ENCODE data around the gene NR2E3. TPM values are rescaled to one million over a fixed set of nuclear protein-coding genes. Genes with fewer than 3 reads are reported as not detected.

The NR2E3 gene
- total RNA-seq, 1 experiment from 2014 or later: 0.31 TPM

GRCh38 chr15:71786673-71787072 lies 23.7 kb upstream of the NR2E3 start:
- no peak for DNase-seq
- no peaks in the 10 kb centered on the region; a peak in 1 of 7 replicates for H3K36me3 Mint-ChIP-seq (ENCODE audit: insufficient read depth in 1 of 3, low read depth in 3 of 3)
- Histone ChIP-seq H2BK12ac (ENCODE audit: insufficient read length, low read depth, low read length) (no peak overlapping the region), H2AK5ac (ENCODE audit: insufficient read length, low read length) (no peak overlapping the region), H3K56ac (ENCODE audit: insufficient read length, low read depth, low read length) (no peak overlapping the region), H2AFZ (ENCODE audit: low read length) (no peak overlapping the region), H3K4ac (ENCODE audit: low read depth, low read length) (no peak overlapping the region), H2BK20ac (ENCODE audit: low read depth, low read length, poor library complexity, severe bottlenecking) (no peak overlapping the region), H3K4me1 (ENCODE audit: insufficient read depth, low read length) (no peaks in the 10 kb centered on the region), H2BK15ac (ENCODE audit: low read depth, low read length) (no peak overlapping the region), H3K14ac (ENCODE audit: insufficient read depth, low read length) (no peak overlapping the region), H4K91ac (ENCODE audit: insufficient read length, low read depth, low read length) (no peak overlapping the region), H3K9ac (ENCODE audit: extremely low read depth, insufficient read length, low read length) (no peak overlapping the region), H3K9me3 (ENCODE audit: control insufficient read depth, low read depth, low read length) (no peaks in the 10 kb centered on the region), H4K8ac (replicated peaks; ENCODE audit: insufficient read length, low read depth, low read length) (no peak overlapping the region), H3K79me2 (ENCODE audit: insufficient read depth, low read length) (no peaks in the 10 kb centered on the region; the same call in 1 of the 2 replicates), H3K27ac (ENCODE audit: insufficient read length, low read depth, low read length) (no peak overlapping the region), H3K23me2 (ENCODE audit: insufficient read length, low read depth, low read length, poor library complexity, severe bottlenecking) (no peaks in the 10 kb centered on the region), H3K23ac (ENCODE audit: insufficient read length, low read depth, low read length) (no peak overlapping the region), H3K27me3 (ENCODE audit: insufficient read depth, low read length) (no peaks in the 10 kb centered on the region), H3K18ac (ENCODE audit: insufficient read length, low read depth, low read length) (no peak overlapping the region), H2BK5ac (ENCODE audit: insufficient read length, low read length) (no peak overlapping the region), H4K20me1 (ENCODE audit: control insufficient read depth, insufficient read depth, insufficient read length) (no peaks in the 10 kb centered on the region), H3K79me1 (ENCODE audit: insufficient read depth, low read depth, low read length, poor library complexity, severe bottlenecking) (no peaks in the 10 kb centered on the region), H3T11ph (ENCODE audit: low read length) (no peak overlapping the region), H4K5ac (ENCODE audit: insufficient read length, low read depth, low read length) (no peak overlapping the region), H3K4me2 (ENCODE audit: insufficient read depth, insufficient read length, low read length) (no peak overlapping the region), H2BK120ac (ENCODE audit: low read depth, low read length, poor library complexity, severe bottlenecking) (no peak overlapping the region)
- H3K4me1 Mint-ChIP-seq: no peaks in the 10 kb centered on the region
- WGBS (ENCODE audit: extremely low coverage, insufficient read length, low lambda C conversion rate): no CpG with 5 or more reads among the region's 7 CpGs
- peaks cover 3% of the 10 kb centered on the region for H3K27me3 Mint-ChIP-seq (ENCODE audit: low read depth)
- no peaks in the 10 kb centered on the region for H3K9me3 Mint-ChIP-seq
- H3K4me3 Mint-ChIP-seq: no peak overlapping the region
- TF ChIP-seq, protein P1, sequence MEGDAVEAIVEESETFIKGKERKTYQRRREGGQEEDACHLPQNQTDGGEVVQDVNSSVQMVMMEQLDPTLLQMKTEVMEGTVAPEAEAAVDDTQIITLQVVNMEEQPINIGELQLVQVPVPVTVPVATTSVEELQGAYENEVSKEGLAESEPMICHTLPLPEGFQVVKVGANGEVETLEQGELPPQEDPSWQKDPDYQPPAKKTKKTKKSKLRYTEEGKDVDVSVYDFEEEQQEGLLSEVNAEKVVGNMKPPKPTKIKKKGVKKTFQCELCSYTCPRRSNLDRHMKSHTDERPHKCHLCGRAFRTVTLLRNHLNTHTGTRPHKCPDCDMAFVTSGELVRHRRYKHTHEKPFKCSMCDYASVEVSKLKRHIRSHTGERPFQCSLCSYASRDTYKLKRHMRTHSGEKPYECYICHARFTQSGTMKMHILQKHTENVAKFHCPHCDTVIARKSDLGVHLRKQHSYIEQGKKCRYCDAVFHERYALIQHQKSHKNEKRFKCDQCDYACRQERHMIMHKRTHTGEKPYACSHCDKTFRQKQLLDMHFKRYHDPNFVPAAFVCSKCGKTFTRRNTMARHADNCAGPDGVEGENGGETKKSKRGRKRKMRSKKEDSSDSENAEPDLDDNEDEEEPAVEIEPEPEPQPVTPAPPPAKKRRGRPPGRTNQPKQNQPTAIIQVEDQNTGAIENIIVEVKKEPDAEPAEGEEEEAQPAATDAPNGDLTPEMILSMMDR (conservative IDR thresholded peaks at IDR 0.05): no peak
- H3K27ac Mint-ChIP-seq: no peak overlapping the region
